Cardiac fibroblast (primary cell): ENCODE measurements around the gene MNDA.

Experiments
- DNase-seq, 2 donors: peaks; one replicate each; pipeline versions ENCODE4 v3.0.0 to v3.0.0-alpha.2; 2010; ENCODE audit warnings: low read depth in 2 of 2
- H3K4me3 ChIP-seq, 2 donors: replicated peaks in 1 of 2; 1 replicate in 1 of 2; 2 replicates in 1 of 2; pipeline ENCODE4 v1.5.1; 2011; ENCODE audit warnings: low read depth in 2 of 2, low read length in 2 of 2, mild to moderate bottlenecking in 2 of 2, moderate library complexity in 1 of 2
- TF ChIP-seq, protein P1 (sequence below): IDR thresholded peaks from one replicate; pipeline ENCODE4 v1.5.1; 2011; ENCODE audit warnings: low read depth, mild to moderate bottlenecking, low read length, inconsistent platforms

Gene MNDA

DNA sequence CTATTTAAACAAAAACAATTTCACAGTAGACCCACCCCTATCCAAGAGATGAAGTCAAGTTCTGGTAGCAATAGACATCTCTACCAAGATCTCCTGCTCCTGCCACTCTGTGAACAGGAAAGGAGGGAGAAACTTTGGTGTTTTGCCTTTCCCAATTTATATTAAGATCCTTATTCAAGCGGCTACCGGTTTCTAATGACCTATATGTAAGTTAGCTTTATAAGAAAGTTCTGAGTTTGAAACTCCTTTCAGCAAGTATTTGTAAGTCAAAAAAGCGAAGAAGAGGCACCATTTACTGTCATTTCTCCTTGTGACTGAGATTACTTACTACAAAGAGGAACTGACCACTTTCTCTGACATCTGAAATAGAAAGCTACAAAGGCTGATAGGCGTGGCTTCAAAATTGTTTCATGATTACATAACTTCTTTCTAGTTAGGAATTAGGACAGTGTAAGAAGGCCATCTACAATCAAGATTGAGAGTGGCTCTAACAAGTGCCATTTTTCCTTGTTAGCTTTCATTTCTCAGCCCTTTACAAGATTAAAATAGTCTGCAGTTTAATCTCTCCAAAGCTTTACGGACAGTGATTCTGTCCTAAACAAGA lies at the start of gene MNDA:
Gene MNDA, plus strand, starts transcription at position 448 of the 604 bp plus-strand sequence. CDS start 10,803 bp downstream, outside the sequence.
- TF ChIP-seq, protein P1, sequence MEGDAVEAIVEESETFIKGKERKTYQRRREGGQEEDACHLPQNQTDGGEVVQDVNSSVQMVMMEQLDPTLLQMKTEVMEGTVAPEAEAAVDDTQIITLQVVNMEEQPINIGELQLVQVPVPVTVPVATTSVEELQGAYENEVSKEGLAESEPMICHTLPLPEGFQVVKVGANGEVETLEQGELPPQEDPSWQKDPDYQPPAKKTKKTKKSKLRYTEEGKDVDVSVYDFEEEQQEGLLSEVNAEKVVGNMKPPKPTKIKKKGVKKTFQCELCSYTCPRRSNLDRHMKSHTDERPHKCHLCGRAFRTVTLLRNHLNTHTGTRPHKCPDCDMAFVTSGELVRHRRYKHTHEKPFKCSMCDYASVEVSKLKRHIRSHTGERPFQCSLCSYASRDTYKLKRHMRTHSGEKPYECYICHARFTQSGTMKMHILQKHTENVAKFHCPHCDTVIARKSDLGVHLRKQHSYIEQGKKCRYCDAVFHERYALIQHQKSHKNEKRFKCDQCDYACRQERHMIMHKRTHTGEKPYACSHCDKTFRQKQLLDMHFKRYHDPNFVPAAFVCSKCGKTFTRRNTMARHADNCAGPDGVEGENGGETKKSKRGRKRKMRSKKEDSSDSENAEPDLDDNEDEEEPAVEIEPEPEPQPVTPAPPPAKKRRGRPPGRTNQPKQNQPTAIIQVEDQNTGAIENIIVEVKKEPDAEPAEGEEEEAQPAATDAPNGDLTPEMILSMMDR: no peak
- no peak for DNase-seq
- H3K4me3 ChIP-seq: no peak within 1 kb of the TSS

GRCh38 chr1:158793604-158794003 lies 37.5 kb upstream of the MNDA start:
- no peak for DNase-seq
- TF ChIP-seq, protein P1: no peak
- no peak overlapping the region for H3K4me3 ChIP-seq

GRCh38 chr1:158794247-158794646 lies 36.9 kb upstream of the MNDA start:
- H3K4me3 ChIP-seq: no peak overlapping the region
- TF ChIP-seq, protein P1: no peak
- DNase-seq: no peak

DNA sequence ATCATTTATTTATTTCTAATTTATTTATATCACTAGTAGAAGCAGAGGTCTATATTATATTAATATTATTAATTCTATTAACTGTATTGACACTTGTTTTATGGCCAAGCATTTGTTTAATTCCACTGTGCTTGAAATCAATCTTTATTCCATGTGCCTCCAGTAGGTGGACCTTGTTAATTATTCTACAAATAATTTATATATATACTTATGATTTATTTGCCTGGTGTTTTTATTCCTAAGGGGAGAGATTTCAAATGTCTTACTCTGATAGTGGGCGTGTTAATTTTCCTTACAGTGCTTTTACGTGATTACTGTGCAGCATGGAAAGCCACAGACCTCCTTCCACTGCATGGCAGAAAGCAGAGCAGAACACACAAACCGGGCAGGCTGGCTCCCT lies 32.6 kb upstream of the MNDA start:
- TF ChIP-seq, protein P1: no peak
- H3K4me3 ChIP-seq: no peak overlapping the region
- peak; percentile 3 to 4 for DNase-seq

- H3K4me3 ChIP-seq: no peak overlapping the region
- DNase-seq: no peak
- TF ChIP-seq, protein P1: no peak
Observed at GRCh38 chr1:158799689-158800088, 31.5 kb upstream of the MNDA start.

DNA sequence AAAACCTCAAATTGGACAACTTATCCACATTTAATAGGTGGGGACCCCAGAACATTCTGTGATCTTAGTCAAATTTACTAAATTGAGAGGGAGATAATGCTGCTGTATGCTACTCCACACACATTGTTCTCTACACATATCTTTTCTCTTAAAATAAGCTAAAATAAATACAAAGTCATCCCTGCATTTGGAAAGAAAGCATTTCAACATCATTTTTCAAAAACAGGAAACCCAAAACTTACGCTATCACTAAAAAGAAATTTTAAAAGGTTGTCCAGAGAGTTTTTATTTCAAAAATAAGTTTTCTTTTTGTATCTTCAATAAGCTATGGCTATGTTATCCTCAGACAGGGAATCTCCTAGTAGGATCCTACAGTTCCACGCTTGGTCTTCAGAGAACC lies 30.6 kb upstream of the MNDA start:
- no peak for DNase-seq
- H3K4me3 ChIP-seq: no peak overlapping the region
- TF ChIP-seq, protein P1: no peak

GRCh38 chr1:158801396-158801795 lies 29.8 kb upstream of the MNDA start:
- H3K4me3 ChIP-seq: no peak overlapping the region
- TF ChIP-seq, protein P1: no peak
- no peak for DNase-seq
